ENCODE results near the gene RPH3AL.

Gene RPH3AL

GRCh38 chr17:231966-232807 lies 120.4 kb downstream of the RPH3AL start:
- no peak for ATAC-seq
- TF ChIP-seq SNAI2 (CRISPR knock-in tag; IDR thresholded peaks at IDR 0.05) (no peak), ZNF565 (CRISPR knock-in tag; conservative IDR thresholded peaks at IDR 0.05; ENCODE audit: low read depth) (no peak), ZNF70 (CRISPR knock-in tag; IDR thresholded peaks at IDR 0.05) (no peak), PPARA (CRISPR knock-in tag; IDR thresholded peaks at IDR 0.05; ENCODE audit: borderline replicate concordance) (no peak), GLIS3 (CRISPR knock-in tag; IDR thresholded peaks at IDR 0.05) (no peak), TOX (CRISPR knock-in tag; IDR thresholded peaks at IDR 0.05; ENCODE audit: borderline replicate concordance) (no peak), OSR1 (CRISPR knock-in tag; IDR thresholded peaks at IDR 0.05) (no peak), ZFP3 (CRISPR knock-in tag; IDR thresholded peaks at IDR 0.05) (no peak), CSDC2 (CRISPR knock-in tag; IDR thresholded peaks at IDR 0.05) (no peak), ZC3H10 (CRISPR knock-in tag; IDR thresholded peaks at IDR 0.05) (no peak)
- TF ChIP-seq, protein P1, sequence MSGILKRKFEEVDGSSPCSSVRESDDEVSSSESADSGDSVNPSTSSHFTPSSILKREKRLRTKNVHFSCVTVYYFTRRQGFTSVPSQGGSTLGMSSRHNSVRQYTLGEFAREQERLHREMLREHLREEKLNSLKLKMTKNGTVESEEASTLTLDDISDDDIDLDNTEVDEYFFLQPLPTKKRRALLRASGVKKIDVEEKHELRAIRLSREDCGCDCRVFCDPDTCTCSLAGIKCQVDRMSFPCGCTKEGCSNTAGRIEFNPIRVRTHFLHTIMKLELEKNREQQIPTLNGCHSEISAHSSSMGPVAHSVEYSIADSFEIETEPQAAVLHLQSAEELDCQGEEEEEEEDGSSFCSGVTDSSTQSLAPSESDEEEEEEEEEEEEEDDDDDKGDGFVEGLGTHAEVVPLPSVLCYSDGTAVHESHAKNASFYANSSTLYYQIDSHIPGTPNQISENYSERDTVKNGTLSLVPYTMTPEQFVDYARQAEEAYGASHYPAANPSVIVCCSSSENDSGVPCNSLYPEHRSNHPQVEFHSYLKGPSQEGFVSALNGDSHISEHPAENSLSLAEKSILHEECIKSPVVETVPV (CRISPR knock-in tag; IDR thresholded peaks at IDR 0.05) = no peak

- TF ChIP-seq ZFP3 (CRISPR knock-in tag; IDR thresholded peaks at IDR 0.05) (no peak), ISL1 (CRISPR knock-in tag; IDR thresholded peaks at IDR 0.05) (no peak), TOX (CRISPR knock-in tag; IDR thresholded peaks at IDR 0.05; ENCODE audit: borderline replicate concordance) (no peak), ZC3H10 (CRISPR knock-in tag; IDR thresholded peaks at IDR 0.05) (no peak), TCF4 (CRISPR knock-in tag; IDR thresholded peaks at IDR 0.05; ENCODE audit: borderline replicate concordance) (no peak), RARB (CRISPR knock-in tag; IDR thresholded peaks at IDR 0.05) (no peak), ZNF70 (CRISPR knock-in tag; IDR thresholded peaks at IDR 0.05) (no peak), SNAI2 (CRISPR knock-in tag; IDR thresholded peaks at IDR 0.05) (no peak), CSDC2 (CRISPR knock-in tag; IDR thresholded peaks at IDR 0.05) (no peak), ZNF8 (CRISPR knock-in tag; IDR thresholded peaks at IDR 0.05) (no peak)
- TF ChIP-seq, protein P2, sequence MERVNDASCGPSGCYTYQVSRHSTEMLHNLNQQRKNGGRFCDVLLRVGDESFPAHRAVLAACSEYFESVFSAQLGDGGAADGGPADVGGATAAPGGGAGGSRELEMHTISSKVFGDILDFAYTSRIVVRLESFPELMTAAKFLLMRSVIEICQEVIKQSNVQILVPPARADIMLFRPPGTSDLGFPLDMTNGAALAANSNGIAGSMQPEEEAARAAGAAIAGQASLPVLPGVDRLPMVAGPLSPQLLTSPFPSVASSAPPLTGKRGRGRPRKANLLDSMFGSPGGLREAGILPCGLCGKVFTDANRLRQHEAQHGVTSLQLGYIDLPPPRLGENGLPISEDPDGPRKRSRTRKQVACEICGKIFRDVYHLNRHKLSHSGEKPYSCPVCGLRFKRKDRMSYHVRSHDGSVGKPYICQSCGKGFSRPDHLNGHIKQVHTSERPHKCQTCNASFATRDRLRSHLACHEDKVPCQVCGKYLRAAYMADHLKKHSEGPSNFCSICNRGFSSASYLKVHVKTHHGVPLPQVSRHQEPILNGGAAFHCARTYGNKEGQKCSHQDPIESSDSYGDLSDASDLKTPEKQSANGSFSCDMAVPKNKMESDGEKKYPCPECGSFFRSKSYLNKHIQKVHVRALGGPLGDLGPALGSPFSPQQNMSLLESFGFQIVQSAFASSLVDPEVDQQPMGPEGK (CRISPR knock-in tag; IDR thresholded peaks at IDR 0.05; ENCODE audit: borderline replicate concordance) = no peak
- TF ChIP-seq, protein P1 (CRISPR knock-in tag; IDR thresholded peaks at IDR 0.05) = no peak
- ATAC-seq = no peak
These were observed 121.2 kb downstream of the RPH3AL start for GRCh38 chr17:231191-231965.

- TF ChIP-seq, protein P3, sequence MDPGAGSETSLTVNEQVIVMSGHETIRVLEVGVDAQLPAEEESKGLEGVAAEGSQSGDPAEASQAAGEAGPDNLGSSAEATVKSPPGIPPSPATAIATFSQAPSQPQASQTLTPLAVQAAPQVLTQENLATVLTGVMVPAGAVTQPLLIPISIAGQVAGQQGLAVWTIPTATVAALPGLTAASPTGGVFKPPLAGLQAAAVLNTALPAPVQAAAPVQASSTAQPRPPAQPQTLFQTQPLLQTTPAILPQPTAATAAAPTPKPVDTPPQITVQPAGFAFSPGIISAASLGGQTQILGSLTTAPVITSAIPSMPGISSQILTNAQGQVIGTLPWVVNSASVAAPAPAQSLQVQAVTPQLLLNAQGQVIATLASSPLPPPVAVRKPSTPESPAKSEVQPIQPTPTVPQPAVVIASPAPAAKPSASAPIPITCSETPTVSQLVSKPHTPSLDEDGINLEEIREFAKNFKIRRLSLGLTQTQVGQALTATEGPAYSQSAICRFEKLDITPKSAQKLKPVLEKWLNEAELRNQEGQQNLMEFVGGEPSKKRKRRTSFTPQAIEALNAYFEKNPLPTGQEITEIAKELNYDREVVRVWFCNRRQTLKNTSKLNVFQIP (CRISPR knock-in tag; IDR thresholded peaks at IDR 0.05; ENCODE audit: borderline replicate concordance, low read depth) = no peak
- TF ChIP-seq ZFP3 (CRISPR knock-in tag; IDR thresholded peaks at IDR 0.05) (no peak), ZC3H10 (CRISPR knock-in tag; IDR thresholded peaks at IDR 0.05) (no peak), BACH2 (CRISPR knock-in tag; IDR thresholded peaks at IDR 0.05; ENCODE audit: borderline replicate concordance) (no peak), TOX (CRISPR knock-in tag; IDR thresholded peaks at IDR 0.05; ENCODE audit: borderline replicate concordance) (no peak)
- no peak for ATAC-seq
These were observed 122.2 kb downstream of the RPH3AL start for GRCh38 chr17:230395-230770.

DNA sequence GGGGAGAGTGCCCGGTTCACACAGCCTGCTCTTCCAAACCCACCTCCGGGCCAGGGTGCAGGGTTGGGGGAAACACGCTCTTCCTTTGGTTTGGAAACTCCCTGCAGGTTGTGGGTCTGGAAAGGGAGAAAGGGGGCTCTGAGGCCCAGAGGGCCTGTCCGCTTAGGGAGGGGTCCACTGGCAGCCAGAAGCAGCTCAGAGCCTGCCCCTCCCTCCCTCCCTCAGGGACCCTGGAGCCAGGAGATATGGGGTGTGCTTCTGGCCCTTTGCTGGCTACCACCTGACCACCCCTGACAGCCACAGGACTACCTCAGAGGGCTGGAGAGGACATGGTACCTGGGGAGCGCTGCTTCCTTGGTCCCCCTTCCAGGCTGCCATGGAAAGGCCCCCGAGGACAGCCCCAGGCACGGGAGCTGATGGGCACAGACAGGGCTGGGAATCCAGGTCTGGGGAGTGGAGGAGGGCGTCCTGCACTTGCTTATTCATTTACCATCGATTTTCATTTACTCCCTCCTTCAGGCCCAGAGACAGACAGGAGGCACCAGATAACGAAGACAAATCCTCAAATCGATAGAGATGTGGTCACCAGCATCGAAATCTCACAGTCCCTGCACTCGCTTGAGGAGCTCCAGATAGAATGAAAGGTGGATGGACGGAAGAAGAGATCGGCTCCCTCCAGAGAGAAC lies 122.8 kb downstream of the RPH3AL start:
- no peak for ATAC-seq
- TF ChIP-seq ZFP30 (CRISPR knock-in tag; IDR thresholded peaks at IDR 0.05) = no peak
- TF ChIP-seq ISL1 (CRISPR knock-in tag; IDR thresholded peaks at IDR 0.05) = no peak
- TF ChIP-seq, protein P4, sequence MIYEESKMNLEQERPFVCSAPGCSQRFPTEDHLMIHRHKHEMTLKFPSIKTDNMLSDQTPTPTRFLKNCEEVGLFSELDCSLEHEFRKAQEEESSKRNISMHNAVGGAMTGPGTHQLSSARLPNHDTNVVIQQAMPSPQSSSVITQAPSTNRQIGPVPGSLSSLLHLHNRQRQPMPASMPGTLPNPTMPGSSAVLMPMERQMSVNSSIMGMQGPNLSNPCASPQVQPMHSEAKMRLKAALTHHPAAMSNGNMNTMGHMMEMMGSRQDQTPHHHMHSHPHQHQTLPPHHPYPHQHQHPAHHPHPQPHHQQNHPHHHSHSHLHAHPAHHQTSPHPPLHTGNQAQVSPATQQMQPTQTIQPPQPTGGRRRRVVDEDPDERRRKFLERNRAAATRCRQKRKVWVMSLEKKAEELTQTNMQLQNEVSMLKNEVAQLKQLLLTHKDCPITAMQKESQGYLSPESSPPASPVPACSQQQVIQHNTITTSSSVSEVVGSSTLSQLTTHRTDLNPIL (CRISPR knock-in tag; IDR thresholded peaks at IDR 0.05; ENCODE audit: low read depth) = no peak
- no peak for TF ChIP-seq ZNF565 (CRISPR knock-in tag; conservative IDR thresholded peaks at IDR 0.05; ENCODE audit: low read depth)
- no peak for TF ChIP-seq OSR1 (CRISPR knock-in tag; IDR thresholded peaks at IDR 0.05)
- no peak for TF ChIP-seq GLIS3 (CRISPR knock-in tag; IDR thresholded peaks at IDR 0.05)
- no peak for TF ChIP-seq ESRRG (CRISPR knock-in tag; IDR thresholded peaks at IDR 0.05)
- TF ChIP-seq, protein P5, sequence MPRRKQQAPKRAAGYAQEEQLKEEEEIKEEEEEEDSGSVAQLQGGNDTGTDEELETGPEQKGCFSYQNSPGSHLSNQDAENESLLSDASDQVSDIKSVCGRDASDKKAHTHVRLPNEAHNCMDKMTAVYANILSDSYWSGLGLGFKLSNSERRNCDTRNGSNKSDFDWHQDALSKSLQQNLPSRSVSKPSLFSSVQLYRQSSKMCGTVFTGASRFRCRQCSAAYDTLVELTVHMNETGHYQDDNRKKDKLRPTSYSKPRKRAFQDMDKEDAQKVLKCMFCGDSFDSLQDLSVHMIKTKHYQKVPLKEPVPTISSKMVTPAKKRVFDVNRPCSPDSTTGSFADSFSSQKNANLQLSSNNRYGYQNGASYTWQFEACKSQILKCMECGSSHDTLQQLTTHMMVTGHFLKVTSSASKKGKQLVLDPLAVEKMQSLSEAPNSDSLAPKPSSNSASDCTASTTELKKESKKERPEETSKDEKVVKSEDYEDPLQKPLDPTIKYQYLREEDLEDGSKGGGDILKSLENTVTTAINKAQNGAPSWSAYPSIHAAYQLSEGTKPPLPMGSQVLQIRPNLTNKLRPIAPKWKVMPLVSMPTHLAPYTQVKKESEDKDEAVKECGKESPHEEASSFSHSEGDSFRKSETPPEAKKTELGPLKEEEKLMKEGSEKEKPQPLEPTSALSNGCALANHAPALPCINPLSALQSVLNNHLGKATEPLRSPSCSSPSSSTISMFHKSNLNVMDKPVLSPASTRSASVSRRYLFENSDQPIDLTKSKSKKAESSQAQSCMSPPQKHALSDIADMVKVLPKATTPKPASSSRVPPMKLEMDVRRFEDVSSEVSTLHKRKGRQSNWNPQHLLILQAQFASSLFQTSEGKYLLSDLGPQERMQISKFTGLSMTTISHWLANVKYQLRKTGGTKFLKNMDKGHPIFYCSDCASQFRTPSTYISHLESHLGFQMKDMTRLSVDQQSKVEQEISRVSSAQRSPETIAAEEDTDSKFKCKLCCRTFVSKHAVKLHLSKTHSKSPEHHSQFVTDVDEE (CRISPR knock-in tag; IDR thresholded peaks at IDR 0.05) = no peak
- no peak for TF ChIP-seq BACH2 (CRISPR knock-in tag; IDR thresholded peaks at IDR 0.05; ENCODE audit: borderline replicate concordance)
